Measurements from ENCODE around the gene RSPH3.

The RSPH3 gene

DNA sequence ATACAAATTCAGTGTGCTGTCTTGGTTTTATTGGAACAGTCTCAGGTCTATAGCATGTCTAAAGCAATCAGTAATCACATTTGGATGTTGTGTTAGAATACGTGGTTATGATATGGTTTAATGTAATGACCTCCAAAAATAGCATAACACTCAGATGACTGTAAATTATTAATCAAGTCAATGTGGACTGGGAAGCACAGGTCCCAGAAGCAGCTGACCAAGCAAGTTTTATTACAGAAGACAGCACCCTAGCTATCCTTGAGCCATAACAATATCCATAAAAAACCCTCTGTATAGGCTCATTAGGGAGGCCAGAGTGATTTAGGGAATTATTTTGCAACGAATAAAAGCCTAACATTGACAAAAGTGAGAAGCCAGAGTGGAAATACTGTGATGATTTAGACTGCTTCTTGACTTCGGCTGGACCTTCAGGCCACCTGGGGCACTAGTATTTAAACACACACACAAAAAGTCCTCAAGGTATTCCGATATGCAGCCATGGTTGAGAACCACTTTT is 66.9 kb downstream of the RSPH3 start:
- no peak for DNase-seq (ENCODE audit: low spot score)

DNA sequence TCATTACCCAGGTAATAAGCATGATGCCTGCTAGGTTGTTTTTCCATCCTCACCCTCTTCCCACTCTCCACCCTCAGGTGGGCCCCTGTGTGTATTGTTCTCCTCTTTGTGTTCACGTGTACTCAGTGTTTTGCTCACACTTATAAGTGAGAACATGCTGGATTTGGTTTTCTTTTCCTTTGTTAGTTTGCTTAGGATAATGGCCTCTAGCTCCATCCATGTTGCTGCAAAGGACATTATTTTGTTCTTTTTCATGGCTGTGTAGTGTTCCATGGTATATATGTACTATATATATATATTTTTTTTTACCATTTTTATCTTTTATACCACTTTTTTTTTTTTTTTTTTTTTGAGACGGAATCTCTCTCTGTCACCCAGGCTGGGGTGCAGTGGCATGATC is 71.9 kb downstream of the RSPH3 start:
- DNase-seq (ENCODE audit: low spot score), result no peak

DNA sequence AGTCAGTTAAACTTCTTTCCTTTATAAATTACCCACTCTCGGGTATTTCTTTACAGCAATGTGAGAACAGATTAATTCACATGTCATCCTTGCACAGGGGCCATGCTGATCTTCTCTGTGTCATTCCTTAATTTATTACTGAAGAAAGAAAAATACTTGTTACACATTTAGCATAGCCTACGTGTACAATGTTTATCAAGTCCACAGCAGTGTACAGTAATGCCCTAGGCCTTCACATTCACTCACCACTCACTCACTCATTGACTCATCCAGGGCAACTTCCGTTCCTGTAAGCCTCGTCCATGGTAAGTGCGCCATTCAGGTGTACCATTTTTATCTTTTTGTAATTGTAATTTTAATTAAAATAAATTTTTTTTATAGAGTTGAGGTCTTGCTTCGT is 73.6 kb downstream of the RSPH3 start:
- DNase-seq (ENCODE audit: low spot score), result no peak

DNA sequence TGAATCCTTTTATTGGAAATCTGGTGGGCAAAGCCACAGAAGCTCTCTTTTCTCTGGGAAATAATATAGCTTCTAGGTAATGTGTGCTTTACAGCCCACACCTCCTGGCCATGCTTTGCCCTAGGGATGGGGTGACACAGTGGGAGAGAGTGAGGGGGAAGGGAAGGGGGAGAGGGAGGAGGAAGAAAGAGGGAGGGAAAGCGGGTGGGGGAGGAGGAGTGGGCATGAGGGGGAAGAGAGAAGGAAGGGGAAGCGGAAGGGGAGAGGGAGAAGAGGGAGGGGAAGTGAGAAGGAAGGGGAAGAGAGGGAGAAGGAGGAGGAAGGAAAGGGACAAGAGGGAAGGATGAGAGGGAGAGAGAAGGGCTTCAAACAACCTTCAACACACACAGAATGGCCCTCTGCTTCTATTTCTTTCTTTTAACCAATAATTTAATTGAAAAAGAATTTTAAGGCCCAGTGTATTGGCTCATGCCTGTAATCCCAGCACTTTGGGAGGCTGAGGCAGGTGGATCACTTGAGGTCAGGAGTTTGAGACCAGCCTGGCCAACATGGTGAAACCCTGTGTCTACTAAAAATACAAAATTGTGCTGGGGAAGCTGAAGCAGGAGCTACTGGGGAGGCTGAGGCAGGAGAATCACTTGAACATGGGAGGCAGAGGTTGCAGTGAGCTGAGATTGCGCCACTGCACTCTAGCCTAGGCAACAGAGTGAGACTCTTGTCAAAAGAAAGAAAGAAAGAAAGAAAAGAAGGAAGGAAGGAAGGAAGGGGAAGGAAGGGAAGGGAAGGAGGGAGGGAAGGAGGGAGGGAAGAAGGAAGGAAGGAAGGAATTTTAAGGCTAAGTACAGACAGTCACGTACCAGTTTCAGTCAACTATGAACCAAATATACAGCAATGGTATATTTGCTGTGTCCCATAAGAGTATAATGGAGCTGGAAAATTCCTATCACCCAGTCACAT is 75.2 kb downstream of the RSPH3 start:
- no peak for DNase-seq (ENCODE audit: low spot score)

DNA sequence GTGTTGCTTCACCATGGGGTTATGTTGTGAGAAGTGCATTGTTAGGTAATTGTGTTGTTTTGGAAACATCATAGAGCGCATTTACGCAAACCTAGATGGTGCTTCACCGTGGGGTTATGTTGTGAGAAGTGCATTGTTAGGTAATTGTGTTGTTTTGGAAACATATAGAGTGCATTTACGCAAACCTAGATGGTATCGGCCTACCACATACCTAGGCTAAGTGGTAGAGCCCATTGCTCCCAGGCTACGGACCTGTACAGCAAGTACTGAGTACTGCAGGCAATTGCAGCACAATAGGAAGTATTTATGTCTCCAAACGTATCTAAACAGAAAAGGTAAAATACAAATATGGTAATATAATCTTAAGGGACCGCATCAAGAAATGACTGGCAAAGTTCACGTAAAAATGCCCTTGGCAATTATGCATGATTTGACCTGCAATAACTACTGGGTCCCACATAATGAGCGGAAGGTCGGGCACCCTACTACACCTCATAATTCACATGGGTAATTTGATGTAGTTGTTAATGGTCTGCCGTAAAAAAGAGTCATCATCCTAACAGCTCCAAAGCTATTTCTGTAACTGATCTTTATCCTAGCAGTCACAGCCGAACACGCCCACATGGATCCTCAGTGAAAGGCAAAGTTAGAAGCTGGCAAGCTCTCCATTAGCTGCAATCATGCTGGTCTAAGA is 76.0 kb downstream of the RSPH3 start:
- no peak for DNase-seq (ENCODE audit: low spot score)

Measured in hematopoietic multipotent progenitor cell treated with erythropoietin and hydrocortisone succinate and interleukin-3 and kit ligand, for 15 days (in vitro differentiated cells).